ENCODE results near the gene LRMDA. TPM values are rescaled to one million over a fixed set of nuclear protein-coding genes. Genes with fewer than 3 reads are reported as not detected.

The LRMDA gene
- total and polyA plus RNA-seq, 2 of the 8 experiments (the other 6 are each of a cell fraction or from before 2014, with no cell fraction given) = 0.86 to 2.8 TPM

DNA sequence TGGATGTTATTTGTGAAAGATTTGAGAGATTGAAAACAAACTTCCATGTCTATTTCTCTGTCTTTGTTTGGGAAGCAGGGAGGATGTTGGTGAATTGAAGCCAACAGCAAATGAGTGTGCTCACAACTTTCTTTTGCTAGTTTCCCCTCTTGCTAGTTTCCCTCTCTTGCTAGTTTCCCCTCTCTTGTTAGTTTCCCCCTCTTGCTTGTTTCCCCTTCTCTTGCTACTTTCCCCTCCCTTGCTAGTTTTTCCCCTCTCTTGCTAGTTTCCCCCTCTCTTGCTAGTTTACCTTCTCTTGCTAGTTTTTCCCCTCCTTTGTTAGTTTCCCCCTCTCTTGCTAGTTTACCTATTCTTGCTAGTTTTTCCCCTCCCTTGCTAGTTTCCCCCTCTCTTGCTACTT, 613.3 kb downstream of the LRMDA start (continued):
- TF ChIP-seq, protein P1, sequence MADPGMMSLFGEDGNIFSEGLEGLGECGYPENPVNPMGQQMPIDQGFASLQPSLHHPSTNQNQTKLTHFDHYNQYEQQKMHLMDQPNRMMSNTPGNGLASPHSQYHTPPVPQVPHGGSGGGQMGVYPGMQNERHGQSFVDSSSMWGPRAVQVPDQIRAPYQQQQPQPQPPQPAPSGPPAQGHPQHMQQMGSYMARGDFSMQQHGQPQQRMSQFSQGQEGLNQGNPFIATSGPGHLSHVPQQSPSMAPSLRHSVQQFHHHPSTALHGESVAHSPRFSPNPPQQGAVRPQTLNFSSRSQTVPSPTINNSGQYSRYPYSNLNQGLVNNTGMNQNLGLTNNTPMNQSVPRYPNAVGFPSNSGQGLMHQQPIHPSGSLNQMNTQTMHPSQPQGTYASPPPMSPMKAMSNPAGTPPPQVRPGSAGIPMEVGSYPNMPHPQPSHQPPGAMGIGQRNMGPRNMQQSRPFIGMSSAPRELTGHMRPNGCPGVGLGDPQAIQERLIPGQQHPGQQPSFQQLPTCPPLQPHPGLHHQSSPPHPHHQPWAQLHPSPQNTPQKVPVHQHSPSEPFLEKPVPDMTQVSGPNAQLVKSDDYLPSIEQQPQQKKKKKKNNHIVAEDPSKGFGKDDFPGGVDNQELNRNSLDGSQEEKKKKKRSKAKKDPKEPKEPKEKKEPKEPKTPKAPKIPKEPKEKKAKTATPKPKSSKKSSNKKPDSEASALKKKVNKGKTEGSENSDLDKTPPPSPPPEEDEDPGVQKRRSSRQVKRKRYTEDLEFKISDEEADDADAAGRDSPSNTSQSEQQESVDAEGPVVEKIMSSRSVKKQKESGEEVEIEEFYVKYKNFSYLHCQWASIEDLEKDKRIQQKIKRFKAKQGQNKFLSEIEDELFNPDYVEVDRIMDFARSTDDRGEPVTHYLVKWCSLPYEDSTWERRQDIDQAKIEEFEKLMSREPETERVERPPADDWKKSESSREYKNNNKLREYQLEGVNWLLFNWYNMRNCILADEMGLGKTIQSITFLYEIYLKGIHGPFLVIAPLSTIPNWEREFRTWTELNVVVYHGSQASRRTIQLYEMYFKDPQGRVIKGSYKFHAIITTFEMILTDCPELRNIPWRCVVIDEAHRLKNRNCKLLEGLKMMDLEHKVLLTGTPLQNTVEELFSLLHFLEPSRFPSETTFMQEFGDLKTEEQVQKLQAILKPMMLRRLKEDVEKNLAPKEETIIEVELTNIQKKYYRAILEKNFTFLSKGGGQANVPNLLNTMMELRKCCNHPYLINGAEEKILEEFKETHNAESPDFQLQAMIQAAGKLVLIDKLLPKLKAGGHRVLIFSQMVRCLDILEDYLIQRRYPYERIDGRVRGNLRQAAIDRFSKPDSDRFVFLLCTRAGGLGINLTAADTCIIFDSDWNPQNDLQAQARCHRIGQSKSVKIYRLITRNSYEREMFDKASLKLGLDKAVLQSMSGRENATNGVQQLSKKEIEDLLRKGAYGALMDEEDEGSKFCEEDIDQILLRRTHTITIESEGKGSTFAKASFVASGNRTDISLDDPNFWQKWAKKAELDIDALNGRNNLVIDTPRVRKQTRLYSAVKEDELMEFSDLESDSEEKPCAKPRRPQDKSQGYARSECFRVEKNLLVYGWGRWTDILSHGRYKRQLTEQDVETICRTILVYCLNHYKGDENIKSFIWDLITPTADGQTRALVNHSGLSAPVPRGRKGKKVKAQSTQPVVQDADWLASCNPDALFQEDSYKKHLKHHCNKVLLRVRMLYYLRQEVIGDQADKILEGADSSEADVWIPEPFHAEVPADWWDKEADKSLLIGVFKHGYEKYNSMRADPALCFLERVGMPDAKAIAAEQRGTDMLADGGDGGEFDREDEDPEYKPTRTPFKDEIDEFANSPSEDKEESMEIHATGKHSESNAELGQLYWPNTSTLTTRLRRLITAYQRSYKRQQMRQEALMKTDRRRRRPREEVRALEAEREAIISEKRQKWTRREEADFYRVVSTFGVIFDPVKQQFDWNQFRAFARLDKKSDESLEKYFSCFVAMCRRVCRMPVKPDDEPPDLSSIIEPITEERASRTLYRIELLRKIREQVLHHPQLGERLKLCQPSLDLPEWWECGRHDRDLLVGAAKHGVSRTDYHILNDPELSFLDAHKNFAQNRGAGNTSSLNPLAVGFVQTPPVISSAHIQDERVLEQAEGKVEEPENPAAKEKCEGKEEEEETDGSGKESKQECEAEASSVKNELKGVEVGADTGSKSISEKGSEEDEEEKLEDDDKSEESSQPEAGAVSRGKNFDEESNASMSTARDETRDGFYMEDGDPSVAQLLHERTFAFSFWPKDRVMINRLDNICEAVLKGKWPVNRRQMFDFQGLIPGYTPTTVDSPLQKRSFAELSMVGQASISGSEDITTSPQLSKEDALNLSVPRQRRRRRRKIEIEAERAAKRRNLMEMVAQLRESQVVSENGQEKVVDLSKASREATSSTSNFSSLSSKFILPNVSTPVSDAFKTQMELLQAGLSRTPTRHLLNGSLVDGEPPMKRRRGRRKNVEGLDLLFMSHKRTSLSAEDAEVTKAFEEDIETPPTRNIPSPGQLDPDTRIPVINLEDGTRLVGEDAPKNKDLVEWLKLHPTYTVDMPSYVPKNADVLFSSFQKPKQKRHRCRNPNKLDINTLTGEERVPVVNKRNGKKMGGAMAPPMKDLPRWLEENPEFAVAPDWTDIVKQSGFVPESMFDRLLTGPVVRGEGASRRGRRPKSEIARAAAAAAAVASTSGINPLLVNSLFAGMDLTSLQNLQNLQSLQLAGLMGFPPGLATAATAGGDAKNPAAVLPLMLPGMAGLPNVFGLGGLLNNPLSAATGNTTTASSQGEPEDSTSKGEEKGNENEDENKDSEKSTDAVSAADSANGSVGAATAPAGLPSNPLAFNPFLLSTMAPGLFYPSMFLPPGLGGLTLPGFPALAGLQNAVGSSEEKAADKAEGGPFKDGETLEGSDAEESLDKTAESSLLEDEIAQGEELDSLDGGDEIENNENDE (IDR thresholded peaks at IDR 0.05; ENCODE audit: insufficient replicate concordance, low read length) = no peak
- TF ChIP-seq KDM1A (IDR thresholded peaks at IDR 0.05; ENCODE audit: borderline replicate concordance, low read length) = no peak
- no peak for TF ChIP-seq KDM4A (IDR thresholded peaks at IDR 0.05; ENCODE audit: low read depth, low read length, severe bottlenecking)
- no peak for TF ChIP-seq GTF2F1 (IDR thresholded peaks at IDR 0.05; ENCODE audit: borderline replicate concordance, low read depth, low read length)
- TF ChIP-seq GABPA (IDR thresholded peaks at IDR 0.05; ENCODE audit: borderline replicate concordance, insufficient read depth, low read length) = no peak
- no peak for TF ChIP-seq EP300 (IDR thresholded peaks at IDR 0.05; ENCODE audit: borderline replicate concordance in 1 of 2, low read depth in 2 of 2, low read length in 2 of 2)
- TF ChIP-seq HDAC6 (IDR thresholded peaks at IDR 0.05; ENCODE audit: low read depth, low read length) = no peak
- no peak for TF ChIP-seq CTCF (IDR thresholded peaks at IDR 0.05; ENCODE audit: control extremely low read depth in 1 of 3, insufficient read depth in 1 of 3, low read depth in 1 of 3, low read length in 3 of 3)
